SU-DHL-6 (cell line): ENCODE measurements around the gene PXDN.

Experiments used
- H2AFZ ChIP-seq: fragments of 200-600 bp; sonication (generic); 2 replicates; pipeline ENCODE4 v1.6.1; 2014; ENCODE audit warnings: low read depth, mild to moderate bottlenecking, moderate library complexity, mixed read lengths, antibody characterized with exemption, low read length; ENCODE audit not compliant: severe bottlenecking
- H3F3A ChIP-seq: fragments of 200-600 bp; shearing (Covaris generic); 2 replicates; pipeline ENCODE4 v1.6.0; 2016; ENCODE audit warnings: antibody characterized with exemption, mild to moderate bottlenecking; ENCODE audit not compliant: insufficient read depth
- H3K27ac ChIP-seq: fragments of 200-600 bp; sonication (generic); 2 replicates; pipeline ENCODE4 v1.5.1; 2016; ENCODE audit warnings: low read depth, mild to moderate bottlenecking, low read length, moderate library complexity, mixed read lengths
- H3K27me3 ChIP-seq: fragments of 200-600 bp; sonication (generic), shearing (Covaris generic); 2 replicates; pipeline ENCODE4 v1.6.0; 2014; ENCODE audit warnings: mild to moderate bottlenecking, low read length
- H3K36me3 ChIP-seq: fragments of 200-600 bp; sonication (generic); 2 replicates; pipeline ENCODE4 v1.6.1; 2014; ENCODE audit warnings: mild to moderate bottlenecking, low read length, mixed read lengths
- H3K4me2 ChIP-seq: fragments of 300-600, 200-600 bp; shearing (Covaris generic), sonication (generic); 2 replicates; pipeline ENCODE4 v1.6.0; 2014; ENCODE audit warnings: low read length, low read depth, mild to moderate bottlenecking; ENCODE audit not compliant: poor library complexity, severe bottlenecking
- H3K4me3 ChIP-seq: fragments of 200-600 bp; sonication (generic); 2 replicates; pipeline ENCODE4 v1.5.1; 2014; ENCODE audit warnings: antibody characterized with exemption, low read length, mild to moderate bottlenecking, mixed read lengths; ENCODE audit not compliant: insufficient read depth, poor library complexity, severe bottlenecking
- H3K79me2 ChIP-seq: fragments of 200-600 bp; sonication (generic); 2 replicates; pipeline ENCODE4 v1.6.1; 2014; ENCODE audit warnings: mild to moderate bottlenecking, low read length, moderate library complexity; ENCODE audit not compliant: insufficient read depth
- H3K9ac ChIP-seq: fragments of 200-600 bp; sonication (generic); 2 replicates; pipeline ENCODE4 v1.7.0; 2014; ENCODE audit warnings: mild to moderate bottlenecking, low read length
- H3K9me2 ChIP-seq: fragments of 200-600 bp; sonication (generic); replicated peaks from 2 replicates; pipeline ENCODE4 v1.6.1; 2014; ENCODE audit warnings: low read length; ENCODE audit not compliant: insufficient read depth
- H3K9me3 ChIP-seq: fragments of 200-600 bp; sonication (generic); 2 replicates; pipeline ENCODE4 v1.6.1; 2014; ENCODE audit warnings: low read length, mixed read lengths; ENCODE audit not compliant: insufficient read depth
- H4K20me1 ChIP-seq: fragments of 200-600 bp; sonication (generic); 2 replicates; pipeline ENCODE4 v1.6.1; 2014; ENCODE audit warnings: low read depth, mild to moderate bottlenecking, antibody characterized with exemption, low read length, moderate library complexity, mixed read lengths
- EZH2phosphoT487 ChIP-seq: fragments of 200-600 bp; sonication (generic), shearing (Covaris generic); conservative IDR thresholded peaks from 2 replicates; pipeline ENCODE4 v1.6.1; 2018; ENCODE audit warnings: mild to moderate bottlenecking, antibody characterized with exemption, low read length, moderate library complexity, mixed read lengths
- TF ChIP-seq, protein P1 (sequence below): fragments of 200-600 bp; sonication (generic); IDR thresholded peaks from one replicate; pipeline ENCODE4 v1.5.1; 2017; ENCODE audit warnings: antibody characterized with exemption, mild to moderate bottlenecking, low read length, moderate library complexity; ENCODE audit not compliant: insufficient read depth, poor library complexity, severe bottlenecking

Gene PXDN

DNA sequence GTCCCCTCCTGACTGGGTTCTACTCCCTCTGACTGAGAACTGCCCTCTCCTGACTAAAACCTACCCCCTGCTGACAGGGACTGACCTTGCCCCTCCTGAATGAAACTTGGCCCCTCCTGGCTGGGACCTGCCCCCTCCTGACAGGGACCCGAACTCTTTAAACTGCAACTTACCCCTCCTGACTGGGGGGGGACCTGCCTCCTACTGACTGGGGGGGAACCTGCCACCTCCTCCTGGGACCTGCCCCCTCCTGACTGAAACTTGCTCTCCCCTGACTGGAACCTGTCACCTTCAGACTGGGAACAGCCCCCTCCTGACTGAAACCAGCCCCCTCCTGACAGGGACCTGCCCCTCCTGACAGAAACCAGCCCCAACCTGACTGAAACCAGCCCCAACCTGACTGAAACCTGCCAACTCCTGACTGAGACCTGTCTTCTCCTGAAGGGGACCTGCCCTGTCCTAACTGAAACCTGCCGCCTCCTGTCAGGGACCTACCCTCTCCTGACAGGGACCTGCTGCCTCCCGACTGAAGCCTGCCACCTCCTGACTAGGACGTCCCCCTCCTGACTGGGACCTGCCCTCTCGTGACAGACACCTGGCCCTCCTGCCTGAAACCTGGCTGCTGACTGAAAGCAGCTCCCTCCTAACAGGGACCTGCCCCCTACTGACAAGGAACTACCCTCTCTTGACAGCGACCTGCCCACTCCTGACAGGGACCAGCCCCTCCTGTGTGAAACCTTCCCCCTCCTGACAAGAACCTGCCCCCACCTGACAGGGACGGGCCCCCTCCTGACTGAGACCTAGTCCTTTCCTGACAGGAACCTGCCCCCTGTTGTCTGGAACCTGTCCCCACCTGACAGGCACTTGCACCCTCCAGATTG lies 87.1 kb downstream of the PXDN start:
- Histone ChIP-seq H3K36me3 (no peaks in the 10 kb centered on the region), H3K9me3 (no peaks in the 10 kb centered on the region), H3K9ac (no peak overlapping the region), H3K27ac (no peak overlapping the region), H3K9me2 (no peaks in the 10 kb centered on the region), H3K4me3 (no peak overlapping the region), H2AFZ (no peak overlapping the region), H3F3A (no peaks in the 10 kb centered on the region), H3K4me2 (no peak overlapping the region), H3K27me3 (no peaks in the 10 kb centered on the region), H3K79me2 (no peaks in the 10 kb centered on the region), H4K20me1 (no peaks in the 10 kb centered on the region)
- no peak for TF ChIP-seq EZH2phosphoT487
- TF ChIP-seq, protein P1, sequence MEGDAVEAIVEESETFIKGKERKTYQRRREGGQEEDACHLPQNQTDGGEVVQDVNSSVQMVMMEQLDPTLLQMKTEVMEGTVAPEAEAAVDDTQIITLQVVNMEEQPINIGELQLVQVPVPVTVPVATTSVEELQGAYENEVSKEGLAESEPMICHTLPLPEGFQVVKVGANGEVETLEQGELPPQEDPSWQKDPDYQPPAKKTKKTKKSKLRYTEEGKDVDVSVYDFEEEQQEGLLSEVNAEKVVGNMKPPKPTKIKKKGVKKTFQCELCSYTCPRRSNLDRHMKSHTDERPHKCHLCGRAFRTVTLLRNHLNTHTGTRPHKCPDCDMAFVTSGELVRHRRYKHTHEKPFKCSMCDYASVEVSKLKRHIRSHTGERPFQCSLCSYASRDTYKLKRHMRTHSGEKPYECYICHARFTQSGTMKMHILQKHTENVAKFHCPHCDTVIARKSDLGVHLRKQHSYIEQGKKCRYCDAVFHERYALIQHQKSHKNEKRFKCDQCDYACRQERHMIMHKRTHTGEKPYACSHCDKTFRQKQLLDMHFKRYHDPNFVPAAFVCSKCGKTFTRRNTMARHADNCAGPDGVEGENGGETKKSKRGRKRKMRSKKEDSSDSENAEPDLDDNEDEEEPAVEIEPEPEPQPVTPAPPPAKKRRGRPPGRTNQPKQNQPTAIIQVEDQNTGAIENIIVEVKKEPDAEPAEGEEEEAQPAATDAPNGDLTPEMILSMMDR, result no peak

DNA sequence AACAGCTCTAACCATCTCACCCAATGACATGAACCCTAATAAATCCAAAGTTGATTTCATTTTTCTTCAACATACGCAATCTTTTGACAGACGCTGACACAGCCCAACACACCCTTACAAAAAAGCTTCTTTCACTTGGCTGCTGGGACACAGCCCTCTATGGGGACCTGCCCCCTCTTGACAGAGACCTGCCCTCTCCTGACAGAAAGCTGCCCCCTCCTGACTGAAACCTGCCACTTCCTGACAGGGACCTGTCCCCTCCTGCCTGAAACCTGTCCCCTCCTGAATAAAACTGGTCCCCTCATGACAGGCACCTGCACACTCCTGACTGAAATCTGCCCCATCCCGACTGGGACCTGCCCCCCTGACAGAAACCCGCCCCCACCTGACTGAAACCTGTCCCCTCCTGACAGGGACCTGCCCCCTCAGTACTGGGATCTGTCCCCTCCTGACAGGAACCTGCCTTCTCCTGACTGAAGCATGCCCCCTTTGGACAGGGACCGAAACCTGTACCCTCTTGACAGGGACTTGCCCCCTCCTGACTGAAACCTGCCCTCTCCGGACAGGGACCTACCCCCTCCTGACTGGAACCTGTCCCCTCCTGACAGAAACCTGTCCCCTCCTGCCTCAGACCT lies 87.9 kb downstream of the PXDN start:
- Histone ChIP-seq H3K9me2 (no peaks in the 10 kb centered on the region), H2AFZ (no peak overlapping the region), H3F3A (no peaks in the 10 kb centered on the region), H3K4me2 (no peak overlapping the region), H4K20me1 (no peaks in the 10 kb centered on the region), H3K9ac (no peak overlapping the region), H3K79me2 (no peaks in the 10 kb centered on the region), H3K36me3 (no peaks in the 10 kb centered on the region), H3K9me3 (no peaks in the 10 kb centered on the region), H3K4me3 (no peak overlapping the region), H3K27me3 (no peaks in the 10 kb centered on the region), H3K27ac (no peak overlapping the region)
- TF ChIP-seq, protein P1, result no peak
- TF ChIP-seq EZH2phosphoT487, result no peak

DNA sequence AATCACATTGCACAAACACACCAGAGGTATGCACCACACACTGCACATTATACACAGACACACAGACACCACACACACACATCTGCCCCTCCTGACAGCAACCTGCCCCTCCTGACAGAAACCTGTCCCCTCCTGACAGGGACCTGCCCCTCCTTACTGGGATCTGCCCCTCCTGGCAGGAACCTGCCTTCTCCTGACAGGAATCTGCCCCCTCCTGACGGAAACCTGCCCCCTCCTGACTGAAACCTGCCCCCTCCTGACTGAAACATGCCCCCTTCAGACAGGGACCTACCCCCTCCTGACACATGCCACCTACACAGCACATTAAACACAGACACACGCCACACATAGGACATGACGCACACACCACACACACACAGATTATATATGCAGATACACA lies 88.9 kb downstream of the PXDN start:
- H2AFZ ChIP-seq, result no peak overlapping the region
- no peak overlapping the region for H3K4me2 ChIP-seq
- no peak overlapping the region for H3K9ac ChIP-seq
- no peaks in the 10 kb centered on the region for H3K79me2 ChIP-seq
- TF ChIP-seq, protein P1, result no peak
- no peak for TF ChIP-seq EZH2phosphoT487
- H3K36me3 ChIP-seq, result no peaks in the 10 kb centered on the region
- no peaks in the 10 kb centered on the region for H3F3A ChIP-seq
- H3K27ac ChIP-seq, result no peak overlapping the region
- no peaks in the 10 kb centered on the region for H3K9me3 ChIP-seq
- no peaks in the 10 kb centered on the region for H3K27me3 ChIP-seq
- no peak overlapping the region for H3K4me3 ChIP-seq
- H3K9me2 ChIP-seq, result no peaks in the 10 kb centered on the region
- no peaks in the 10 kb centered on the region for H4K20me1 ChIP-seq
